Head of caudate nucleus (tissue), 42 donors: Measurements from ENCODE around the gene DYSF.

Experiments used
- DNase-seq, 42 donors: peaks; one replicate each; pipeline versions ENCODE4 v3.0.0 to v3.0.0-alpha.2; 2020 to 2021; ENCODE audit warnings: mixed read lengths in 7 of 42
- intact Hi-C: fragments of 100-400 bp; cut with DNase I; formaldehyde crosslinking; loops from one replicate; pipeline ENCODE4 v1.15.0; 2022

DYSF gene

DNA sequence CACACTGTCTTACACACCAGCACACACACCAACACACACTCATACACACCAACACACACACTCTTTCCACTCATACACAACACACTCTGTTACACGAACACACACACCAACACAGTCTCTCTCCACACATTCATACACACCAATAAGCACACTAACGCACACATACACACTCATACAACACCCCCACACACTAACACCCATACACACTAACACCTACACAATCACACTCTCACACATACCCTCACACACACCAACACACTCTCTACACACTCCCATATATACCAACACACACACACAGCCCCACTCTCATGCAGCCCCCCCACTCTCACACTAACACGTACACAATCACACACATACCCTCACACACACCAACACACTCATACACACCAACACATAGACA lies 123.8 kb downstream of the DYSF start:
- DNase-seq = no peak
- intact Hi-C loops = no loop called here

GRCh38 chr2:71578767-71579342 lies 125.5 kb downstream of the DYSF start:
- peak; percentile 78 to 97 (median 92) for DNase-seq

DNA sequence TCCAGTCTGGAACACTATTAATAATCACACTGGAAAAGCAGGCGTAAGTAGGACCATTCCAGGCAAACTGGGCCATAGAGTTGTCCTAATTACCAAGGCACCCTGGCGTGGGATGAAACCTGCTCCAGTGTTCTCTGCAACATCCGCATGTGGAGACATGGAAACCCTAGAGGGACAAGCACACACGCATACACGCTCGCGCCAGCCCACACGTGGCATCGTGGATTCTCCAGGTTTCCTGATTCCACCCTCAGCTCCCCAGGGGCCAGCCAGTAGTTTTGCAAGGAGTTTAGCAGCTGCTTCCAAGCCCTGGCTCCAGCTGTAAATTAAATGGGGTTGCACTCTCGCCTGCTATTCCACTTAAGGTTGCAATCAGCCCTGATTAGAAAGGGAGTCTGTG lies 127.7 kb downstream of the DYSF start:
- no peak for DNase-seq

More at GRCh38 chr2:71578767-71579342, 125.5 kb downstream of the DYSF start:
- intact Hi-C loops = no loop called here

DNA sequence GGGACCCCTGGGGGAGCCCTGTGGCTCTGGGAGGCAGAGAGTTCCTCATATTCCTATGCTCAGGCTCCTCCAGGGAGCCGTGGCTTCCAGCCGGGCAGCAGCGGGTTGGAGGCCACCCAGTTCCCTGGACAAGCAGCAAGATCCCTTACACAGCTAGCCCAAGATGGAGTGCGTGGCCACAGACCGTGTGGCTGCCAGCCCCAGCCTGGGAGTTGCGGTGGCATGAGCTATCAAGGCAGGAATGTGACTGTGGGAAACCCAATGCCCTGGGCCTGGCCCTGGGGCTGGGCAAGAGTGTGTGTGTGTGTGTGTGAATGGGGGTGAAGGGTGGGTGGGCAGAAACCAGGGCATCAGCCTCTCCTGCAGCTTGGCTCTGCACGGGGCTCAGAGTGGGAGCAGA lies 130.5 kb downstream of the DYSF start:
- intact Hi-C loops = no loop called here
- no peak for DNase-seq

More for the DNA sequence above, 127.7 kb downstream of the DYSF start:
- intact Hi-C loops = no loop called here

GRCh38 chr2:71586471-71586870 lies 133.1 kb downstream of the DYSF start:
- DNase-seq = no peak
- intact Hi-C loops = no loop called here

DNA sequence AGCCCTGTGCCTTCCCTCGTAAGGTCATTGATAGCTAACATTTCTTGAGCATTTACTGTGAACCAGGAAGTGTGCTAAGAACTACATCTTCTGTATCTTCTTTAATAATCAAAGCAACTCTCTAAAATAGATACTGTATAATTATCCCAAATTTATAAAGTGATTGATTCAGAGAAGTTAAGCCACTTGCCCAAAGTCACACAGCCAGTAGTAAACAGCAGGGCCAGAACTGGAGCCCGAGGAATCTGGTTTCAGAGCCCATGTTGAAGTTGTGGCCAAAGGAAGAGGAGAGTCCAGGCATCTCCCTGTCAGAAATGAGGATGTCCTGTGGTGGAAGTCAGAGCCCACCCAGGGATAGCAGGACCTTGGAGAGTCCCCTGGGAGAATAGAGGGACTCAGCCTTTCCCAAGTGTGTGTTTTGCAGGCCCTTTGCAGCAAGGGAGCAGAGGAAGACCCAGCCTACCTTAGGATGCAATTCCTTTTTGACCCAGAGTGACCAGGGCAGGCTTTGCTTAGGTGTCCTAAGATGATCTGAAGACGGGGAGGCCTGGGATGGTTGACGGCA lies 134.2 kb downstream of the DYSF start:
- no peak for DNase-seq

GRCh38 chr2:71588497-71589170 lies 135.3 kb downstream of the DYSF start:
- intact Hi-C loops = no loop called here
- DNase-seq = no peak

More for the DNA sequence above, 134.2 kb downstream of the DYSF start:
- intact Hi-C loops = no loop called here

- no peak for DNase-seq
- intact Hi-C loops = no loop called here
Measured at GRCh38 chr2:71589763-71590162, 136.4 kb downstream of the DYSF start.

DNA sequence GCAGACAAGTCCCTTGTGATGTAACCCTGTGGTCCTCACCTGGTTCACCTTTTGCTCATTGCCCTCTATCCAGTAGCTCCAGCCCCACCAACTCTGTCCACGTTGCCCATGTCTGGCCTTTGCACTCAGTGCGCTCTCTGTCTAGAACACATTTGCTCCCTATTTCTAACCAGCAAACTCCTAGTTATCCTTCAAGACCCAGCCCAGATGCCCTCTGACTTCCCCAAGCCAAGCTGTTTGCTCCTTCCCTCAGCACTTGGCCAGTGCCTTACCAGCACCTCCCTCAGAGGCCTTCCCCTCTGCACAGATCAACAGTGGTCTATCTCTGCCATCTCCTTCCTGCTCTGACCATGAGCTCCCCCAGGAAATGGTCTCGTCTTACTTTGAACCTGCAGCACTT lies 137.7 kb downstream of the DYSF start:
- intact Hi-C loops = no loop called here
- DNase-seq = no peak

DNA sequence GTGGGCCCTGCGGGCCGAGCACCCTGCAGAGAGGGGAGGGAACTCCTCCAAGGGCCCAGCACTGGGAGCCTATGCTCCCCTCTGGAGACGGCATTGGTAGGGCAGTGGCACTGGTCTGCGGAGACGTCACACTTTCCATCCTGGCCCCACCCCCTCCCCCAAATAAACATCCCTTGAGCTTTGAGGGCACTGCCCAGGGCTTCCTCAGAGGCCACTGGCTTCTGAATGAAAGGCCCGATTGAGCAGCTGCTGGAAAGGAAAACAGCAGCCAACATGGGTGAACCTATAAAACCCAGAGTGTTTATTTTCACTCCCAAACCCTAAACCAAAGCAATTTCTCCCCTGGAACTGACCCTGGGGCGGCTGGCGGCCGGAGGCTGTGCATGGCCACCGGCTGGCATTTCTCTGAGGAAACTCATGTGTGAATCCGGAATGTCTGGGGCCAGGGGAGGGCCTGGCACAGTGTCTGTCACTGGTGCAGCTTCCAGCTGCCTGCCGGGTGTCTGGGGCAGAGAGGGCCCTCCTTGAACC lies 138.9 kb downstream of the DYSF start:
- peak; percentile 8 to 82 (median 71) for DNase-seq
- intact Hi-C loops = no loop called here

GRCh38 chr2:71595569-71595968 lies 142.2 kb downstream of the DYSF start:
- DNase-seq = peak in 9 of 42 donors; percentile 15 to 64 (median 42)
- intact Hi-C loops = no loop called here

DNA sequence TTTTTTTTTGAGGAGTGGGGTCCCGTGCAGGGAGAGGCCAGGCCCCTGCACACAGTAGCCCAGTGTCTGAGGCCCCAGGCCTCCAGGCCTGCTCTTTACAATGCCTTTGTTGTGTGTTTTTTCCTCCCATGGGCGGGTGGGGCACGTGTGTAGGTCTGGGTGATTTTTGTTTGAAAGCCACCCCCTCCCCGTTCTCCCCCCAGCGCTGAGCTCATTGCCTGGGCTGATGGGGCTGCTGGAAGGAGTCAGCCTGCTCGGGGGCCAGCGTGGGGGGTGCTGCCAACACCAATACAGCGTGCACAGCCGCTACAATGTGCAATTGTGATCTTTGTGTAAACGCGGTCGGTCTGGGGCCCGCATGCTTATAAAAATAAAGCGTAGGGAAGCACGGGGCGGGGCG lies 142.7 kb downstream of the DYSF start:
- intact Hi-C loops = loop anchor here (1.0 kb wide), 1 partner anchor 20 kb away; no protein-coding TSS in a partner anchor

DNA sequence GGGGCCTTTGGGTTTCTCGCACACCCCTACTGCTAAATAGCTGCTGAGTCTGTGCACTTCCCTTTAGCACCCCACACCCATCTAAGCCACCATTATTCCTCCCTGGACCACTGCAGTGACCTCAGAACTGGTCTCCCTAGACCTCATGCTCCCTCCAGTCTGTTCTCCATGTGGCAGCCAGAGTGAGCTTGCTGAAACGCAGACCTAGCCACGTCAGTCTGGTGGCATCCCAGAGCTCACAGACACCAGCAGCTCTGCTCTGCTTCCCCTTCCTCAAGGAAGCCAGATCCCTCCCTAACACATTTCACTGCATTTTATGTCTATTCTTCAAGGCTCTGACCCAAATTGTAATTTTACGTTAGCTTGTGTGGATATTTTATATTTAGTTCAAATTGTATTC lies 144.4 kb downstream of the DYSF start:
- no peak for DNase-seq
- intact Hi-C loops = no loop called here

More for the DNA sequence above, 142.7 kb downstream of the DYSF start:
- DNase-seq = peak; percentile 85 to 98 (median 94)

- no peak for DNase-seq
- intact Hi-C loops = no loop called here
Measured at GRCh38 chr2:71598526-71598925, 145.2 kb downstream of the DYSF start.

DNA sequence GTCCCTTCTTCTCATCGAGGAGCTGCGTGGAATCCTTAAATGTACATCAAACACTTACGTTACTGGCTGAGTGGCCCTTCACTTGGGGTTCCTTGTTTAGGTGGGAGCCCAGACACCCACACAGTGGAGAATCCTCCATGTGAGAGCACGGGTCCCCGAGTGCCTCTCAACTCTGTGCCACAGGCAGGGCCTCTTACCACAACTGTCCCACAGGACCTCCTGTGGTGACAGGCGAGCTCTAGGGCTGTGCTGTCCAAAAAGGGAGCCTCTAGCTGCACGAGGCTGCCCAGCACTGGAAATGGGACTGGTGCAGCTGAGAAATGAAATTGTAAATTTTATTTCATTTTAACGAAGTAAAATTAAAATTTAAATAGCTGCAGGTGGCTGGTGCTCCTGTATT lies 145.7 kb downstream of the DYSF start:
- intact Hi-C loops = no loop called here

GRCh38 chr2:71599646-71600236 lies 146.4 kb downstream of the DYSF start:
- no peak for DNase-seq
- intact Hi-C loops = loop anchor here (10.0 kb wide), 1 partner anchor 195 kb away; no protein-coding TSS in a partner anchor

More for the DNA sequence above, 145.7 kb downstream of the DYSF start:
- no peak for DNase-seq

- intact Hi-C loops = loop anchor here (10.0 kb wide), 1 partner anchor 194 kb away; no protein-coding TSS in a partner anchor
- DNase-seq = no peak
Measured at GRCh38 chr2:71600555-71600954, 147.2 kb downstream of the DYSF start.

DNA sequence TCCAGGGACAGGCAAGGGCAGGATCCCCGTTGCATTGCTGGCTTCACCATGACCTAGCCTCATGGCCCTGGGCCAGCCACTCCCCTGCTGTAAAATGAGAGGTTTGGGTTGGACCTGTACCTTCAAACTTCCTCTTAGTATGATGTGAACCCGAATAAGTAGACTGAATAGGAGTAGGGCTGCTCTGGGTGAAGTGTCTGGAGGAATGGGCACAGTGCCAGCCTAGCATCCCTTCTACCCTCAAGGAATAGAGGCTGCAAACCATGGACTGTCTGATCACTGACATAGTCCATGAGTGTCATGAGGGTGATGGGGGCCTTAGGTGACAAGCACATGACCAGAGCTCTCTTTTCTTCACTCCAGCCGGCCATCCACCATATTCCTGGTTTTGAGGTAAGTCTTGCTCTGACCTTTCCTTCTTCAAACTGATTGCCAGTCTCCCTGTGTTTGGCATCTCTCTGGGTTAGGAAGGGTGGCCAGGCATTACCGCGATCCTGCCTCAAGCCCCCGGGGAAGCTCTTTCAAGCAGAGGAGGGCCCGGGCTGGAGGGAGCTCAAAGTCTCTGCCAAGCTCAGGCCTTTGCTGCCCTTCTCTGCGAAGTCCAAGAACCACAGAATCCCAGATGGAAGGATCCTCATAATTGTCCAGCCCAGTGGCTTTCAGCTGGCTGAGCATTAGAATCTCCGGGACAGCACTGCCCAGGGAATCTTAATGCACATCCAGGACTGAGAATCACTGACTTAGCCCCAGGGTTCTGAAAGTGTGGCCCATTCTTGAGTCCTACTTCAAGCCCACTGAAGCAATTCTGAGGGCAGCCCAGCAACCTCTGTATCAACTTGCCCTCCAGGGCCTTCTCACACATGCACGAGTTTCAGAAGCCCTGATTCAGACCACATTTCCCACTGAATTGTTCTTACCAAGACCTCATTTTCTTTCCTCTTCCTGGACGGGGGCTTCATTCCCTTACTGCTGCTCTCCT lies 148.1 kb downstream of the DYSF start:
- intact Hi-C loops = loop anchor here (10.0 kb wide), 1 partner anchor 193 kb away; no protein-coding TSS in a partner anchor

More for the DNA sequence above, 148.1 kb downstream of the DYSF start:
- peak in 2 of 42 donors; percentile 6 to 11 for DNase-seq
